Measurements from ENCODE around the gene NAA11. TPM values are rescaled to one million over a fixed set of nuclear protein-coding genes. Genes with fewer than 3 reads are reported as not detected.

The NAA11 gene
- total RNA-seq, 1 donor from 2014 or later, result not detected

GRCh38 chr4:79341893-79342653 lies 16.2 kb upstream of the NAA11 start:
- no peak overlapping the region for H3K4me3 ChIP-seq
- H3K4me1 ChIP-seq, result no peaks in the 10 kb centered on the region
- H3K36me3 ChIP-seq, result no peaks in the 10 kb centered on the region
- no peak for DNase-seq
- no peaks in the 10 kb centered on the region for H3K27me3 ChIP-seq (ENCODE audit: low read depth)
- no peak for TF ChIP-seq CTCF (IDR thresholded peaks at IDR 0.05; ENCODE audit: borderline replicate concordance)
- no peak overlapping the region for H3K27ac ChIP-seq (replicated peaks)
- intact Hi-C loops (cut with micrococcal nuclease), result no loop called here
- peaks cover 58% of the 10 kb centered on the region for H3K9me3 ChIP-seq (replicated peaks)

- H3K4me1 ChIP-seq, result no peaks in the 10 kb centered on the region
- H3K36me3 ChIP-seq, result no peaks in the 10 kb centered on the region
- no peak for TF ChIP-seq CTCF (IDR thresholded peaks at IDR 0.05; ENCODE audit: borderline replicate concordance)
- no peak overlapping the region for H3K4me3 ChIP-seq
- H3K27ac ChIP-seq (replicated peaks), result no peak overlapping the region
- no peaks in the 10 kb centered on the region for H3K27me3 ChIP-seq (ENCODE audit: low read depth)
- peaks cover 49% of the 10 kb centered on the region for H3K9me3 ChIP-seq (replicated peaks)
- intact Hi-C loops (cut with micrococcal nuclease), result no loop called here
- no peak for DNase-seq
These were observed 14.7 kb upstream of the NAA11 start for GRCh38 chr4:79340568-79340967.

- no peak for TF ChIP-seq CTCF (IDR thresholded peaks at IDR 0.05; ENCODE audit: borderline replicate concordance)
- no peak overlapping the region for H3K27ac ChIP-seq (replicated peaks)
- DNase-seq, result no peak
- H3K4me3 ChIP-seq, result no peak overlapping the region
- no peaks in the 10 kb centered on the region for H3K27me3 ChIP-seq (ENCODE audit: low read depth)
- no peaks in the 10 kb centered on the region for H3K36me3 ChIP-seq
- no peaks in the 10 kb centered on the region for H3K4me1 ChIP-seq
- intact Hi-C loops (cut with micrococcal nuclease), result no loop called here
- H3K9me3 ChIP-seq (replicated peaks), result peaks cover 25% of the 10 kb centered on the region
These were observed 12.3 kb upstream of the NAA11 start for GRCh38 chr4:79338148-79338547.

GRCh38 chr4:79334783-79335182 lies 8.9 kb upstream of the NAA11 start:
- H3K9me3 ChIP-seq (replicated peaks), result no peaks in the 10 kb centered on the region
- no peak overlapping the region for H3K27ac ChIP-seq (replicated peaks)
- no peak for TF ChIP-seq CTCF (IDR thresholded peaks at IDR 0.05; ENCODE audit: borderline replicate concordance)
- no peak overlapping the region for H3K4me3 ChIP-seq
- intact Hi-C loops (cut with micrococcal nuclease), result no loop called here
- no peak for DNase-seq
- H3K36me3 ChIP-seq, result no peaks in the 10 kb centered on the region
- no peaks in the 10 kb centered on the region for H3K27me3 ChIP-seq (ENCODE audit: low read depth)
- no peaks in the 10 kb centered on the region for H3K4me1 ChIP-seq

GRCh38 chr4:79334341-79334740 lies 8.5 kb upstream of the NAA11 start:
- H3K27ac ChIP-seq (replicated peaks), result no peak overlapping the region

More at GRCh38 chr4:79334341-79334740, 8.5 kb upstream of the NAA11 start:
- TF ChIP-seq CTCF (IDR thresholded peaks at IDR 0.05; ENCODE audit: borderline replicate concordance), result no peak
- Histone ChIP-seq H3K4me3 (no peak overlapping the region), H3K9me3 (replicated peaks) (no peaks in the 10 kb centered on the region), H3K36me3 (no peaks in the 10 kb centered on the region), H3K27me3 (ENCODE audit: low read depth) (no peaks in the 10 kb centered on the region), H3K4me1 (no peaks in the 10 kb centered on the region)
- DNase-seq, result no peak
- intact Hi-C loops (cut with micrococcal nuclease), result no loop called here

Measured in left ventricle myocardium inferior (tissue), 1 donor.